C4-2B (cell line): Measurements from ENCODE around the gene SORCS2.

Experiments
- H3K27ac ChIP-seq: fragments of 450-650 bp; 2 replicates; pipeline ENCODE4 v1.5.1; 2017
- CTCF ChIP-seq: fragments of 450-650 bp; conservative IDR thresholded peaks from 2 replicates; pipeline ENCODE4 v1.5.1; 2017; ENCODE audit warnings: mild to moderate bottlenecking
- ZFX ChIP-seq: fragments of 450-650 bp; IDR thresholded peaks from 2 replicates; pipeline ENCODE4 v1.6.1; 2017

The SORCS2 gene

GRCh38 chr4:7295911-7296660 is 103.7 kb downstream of the SORCS2 start:
- TF ChIP-seq CTCF: no peak; the same call in 1 of the 2 replicates
- no peak for TF ChIP-seq ZFX
- H3K27ac ChIP-seq: no peak overlapping the region

- no peak overlapping the region for H3K27ac ChIP-seq
- TF ChIP-seq ZFX: no peak
These were observed 104.5 kb downstream of the SORCS2 start for GRCh38 chr4:7296661-7297335.

GRCh38 chr4:7297374-7297773 is 105.0 kb downstream of the SORCS2 start:
- no peak overlapping the region for H3K27ac ChIP-seq

GRCh38 chr4:7297881-7298280 is 105.5 kb downstream of the SORCS2 start:
- no peak overlapping the region for H3K27ac ChIP-seq
- TF ChIP-seq CTCF: no peak
- no peak for TF ChIP-seq ZFX

More at GRCh38 chr4:7297374-7297773, 105.0 kb downstream of the SORCS2 start:
- TF ChIP-seq CTCF (no peak), ZFX (no peak)

- TF ChIP-seq CTCF: no peak
- TF ChIP-seq ZFX: no peak
- no peak overlapping the region for H3K27ac ChIP-seq
These were observed 106.3 kb downstream of the SORCS2 start for GRCh38 chr4:7298619-7299009.

- H3K27ac ChIP-seq: no peak overlapping the region
- no peak for TF ChIP-seq CTCF
- TF ChIP-seq ZFX: no peak
These were observed 106.9 kb downstream of the SORCS2 start for GRCh38 chr4:7299010-7299907.

- TF ChIP-seq ZFX: no peak
- TF ChIP-seq CTCF: no peak
- H3K27ac ChIP-seq: no peak overlapping the region
These were observed 107.8 kb downstream of the SORCS2 start for GRCh38 chr4:7299908-7300710.
